K562 (cell line): ENCODE measurements around the gene AIDA.

Experiments
- AFF1 ChIP-seq, 2 experiments: fragments of 450-650 bp; IDR thresholded peaks; 2 replicates each; pipeline ENCODE4 v1.6.1; 2018; ENCODE audit warnings: mild to moderate bottlenecking in 2 of 2, low read depth in 1 of 2; ENCODE audit not compliant: partially characterized antibody in 2 of 2
- CEBPB ChIP-seq: fragments of 450-650 bp; IDR thresholded peaks from 2 replicates; pipeline ENCODE4 v1.6.1; 2016; ENCODE audit warnings: missing genetic modification characterization, missing compliant biosample characterization
- CTCF ChIP-seq, 3 experiments: IDR thresholded peaks in 2 of 3; conservative IDR thresholded peaks in 1 of 3; 2 replicates each; pipeline ENCODE4 v1.5.1; 2011 to 2012; ENCODE audit warnings: low read length in 3 of 3, mild to moderate bottlenecking in 3 of 3, control low read depth in 2 of 3, improper control_type of control experiment in 1 of 3, inconsistent platforms in 1 of 3, low read depth in 1 of 3, mixed read lengths in 1 of 3, moderate library complexity in 1 of 3; ENCODE audit not compliant: insufficient read depth in 2 of 3
- E2F5 ChIP-seq: sonication (generic); formaldehyde crosslinking; IDR thresholded peaks from 2 replicates; pipeline ENCODE4 v1.8.0; 2022; ENCODE audit warnings: mild to moderate bottlenecking, missing genetic modification reagents
- ELF4 ChIP-seq: fragments of 450-650 bp; formaldehyde crosslinking; IDR thresholded peaks from 2 replicates; pipeline ENCODE4 v1.4.0; 2022; ENCODE audit warnings: missing genetic modification characterization
- EP300 ChIP-seq: IDR thresholded peaks from 2 replicates; pipeline ENCODE4 v1.6.1; 2012; ENCODE audit warnings: low read length, improper control_type of control experiment
- EZH2 ChIP-seq: IDR thresholded peaks from 2 replicates; pipeline ENCODE4 v1.6.1; 2012; ENCODE audit warnings: low read depth, mild to moderate bottlenecking, inconsistent platforms, low read length, borderline replicate concordance
- HMG20A ChIP-seq: fragments of 450-650 bp; formaldehyde crosslinking; conservative IDR thresholded peaks from 2 replicates; pipeline ENCODE4 v1.4.0; 2020; ENCODE audit warnings: mild to moderate bottlenecking, mixed read lengths
- MAX ChIP-seq: sonication (generic); formaldehyde crosslinking; IDR thresholded peaks from 2 replicates; pipeline ENCODE4 v1.9.0; 2022; ENCODE audit warnings: mild to moderate bottlenecking, missing genetic modification reagents
- RAD21 ChIP-seq, 2 experiments: fragments of 250-450 bp in 1 of 2; fragments of 450-650 bp in 1 of 2; sonication (Bioruptor Pico) in 1 of 2; formaldehyde crosslinking in 1 of 2; IDR thresholded peaks in 1 of 2; conservative IDR thresholded peaks in 1 of 2; 2 replicates each; pipeline versions ENCODE4 v1.4.0 to v1.8.0; 2020 to 2022; ENCODE audit warnings: mild to moderate bottlenecking in 2 of 2, moderate library complexity in 1 of 2
- TAF1 ChIP-seq: IDR thresholded peaks from 2 replicates; pipeline ENCODE4 v1.6.1; 2011; ENCODE audit warnings: mild to moderate bottlenecking, low read length, moderate library complexity; ENCODE audit not compliant: insufficient read depth, control insufficient read depth, severe bottlenecking; ENCODE audit errors: extremely low read depth
- ZBTB11 ChIP-seq, 3 experiments: fragments of 200-800 bp in 1 of 3; fragments of 250-450 bp in 1 of 3; fragments of 450-650 bp in 1 of 3; sonication (Bioruptor Pico) in 1 of 3; sonication (Bioruptor generic) in 1 of 3; formaldehyde crosslinking in 1 of 3; IDR thresholded peaks; 2 replicates each; pipeline versions ENCODE4 v1.6.1 to v1.8.0; 2016 to 2022; ENCODE audit warnings: mild to moderate bottlenecking in 2 of 3, missing genetic modification characterization in 2 of 3, missing compliant biosample characterization in 1 of 3, moderate library complexity in 1 of 3
- ZNF121 ChIP-seq: sonication (generic); formaldehyde crosslinking; conservative IDR thresholded peaks from 2 replicates; pipeline ENCODE4 v1.8.0; 2022; ENCODE audit warnings: missing genetic modification reagents
- ZNF318 ChIP-seq, 2 experiments: fragments of 450-650 bp; IDR thresholded peaks; 2 replicates each; pipeline ENCODE4 v1.6.1; 2016; ENCODE audit warnings: mild to moderate bottlenecking in 2 of 2, borderline replicate concordance in 1 of 2, low read depth in 1 of 2, moderate library complexity in 1 of 2

- no peak for TF ChIP-seq TAF1
- TF ChIP-seq CTCF (IDR thresholded peaks at IDR 0.05 in 2 of 3, conservative IDR thresholded peaks at IDR 0.05 in 1 of 3; ENCODE audit: insufficient read depth in 2 of 3, low read depth in 1 of 3, low read length in 3 of 3) = no peak
- TF ChIP-seq ELF4 (CRISPR knock-in tag) = no peak
- TF ChIP-seq E2F5 (CRISPR knock-in tag) = no peak
- no peak for TF ChIP-seq RAD21 (CRISPR knock-in tag; conservative IDR thresholded peaks at IDR 0.05 in 1 of 2, IDR thresholded peaks at IDR 0.05 in 1 of 2)
- TF ChIP-seq ZNF318 (IDR thresholded peaks at IDR 0.05; ENCODE audit: borderline replicate concordance in 1 of 2, low read depth in 1 of 2) = no peak
- TF ChIP-seq ZBTB11 (CRISPR knock-in tag; IDR thresholded peaks at IDR 0.05) = no peak
- no peak for TF ChIP-seq HMG20A (CRISPR knock-in tag)
- TF ChIP-seq EP300 = no peak
- no peak for TF ChIP-seq AFF1 (IDR thresholded peaks at IDR 0.05; ENCODE audit: low read depth in 1 of 2, partially characterized antibody in 2 of 2)
- no peak for TF ChIP-seq CEBPB (tag)
- TF ChIP-seq ZNF121 = no peak
- no peak for TF ChIP-seq MAX
- TF ChIP-seq EZH2 = no peak
Measured at GRCh38 chr1:222751255-222751654, 39.0 kb upstream of the AIDA start.
